ENCODE data around the gene TSPAN33.

- TF ChIP-seq POLR2A (IDR thresholded peaks at IDR 0.05) (no peak), CTCF (IDR thresholded peaks at IDR 0.05) (no peak)
These were observed 5.9 kb downstream of the TSPAN33 start for GRCh38 chr7:129150199-129150996.
